ENCODE measurements around the gene GLCE.
"Not testable (repeated sequence)": the region's sequence is repeated elsewhere in the genome, so short reads cannot be mapped to it uniquely, and the experiment has no call there.

The GLCE gene

DNA sequence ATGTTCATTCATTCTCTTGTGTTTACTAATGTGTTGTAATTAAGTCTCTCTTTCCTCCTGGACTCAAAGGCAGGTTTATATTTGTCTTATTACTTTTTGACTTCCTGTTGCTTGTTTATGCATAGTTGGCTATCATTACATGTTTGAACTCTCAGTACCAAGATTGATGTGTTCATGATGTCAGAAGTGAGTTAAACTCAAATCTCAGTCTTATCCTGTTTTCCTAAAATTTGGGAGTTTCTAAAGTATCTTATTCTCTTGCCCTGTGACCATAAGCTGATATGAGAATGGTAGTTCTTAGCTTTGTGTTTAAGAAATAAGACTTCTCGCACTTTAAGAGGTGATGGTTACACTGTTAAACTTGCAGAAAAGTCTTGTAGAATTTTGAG is 5.2 kb downstream of the GLCE start:
- no peaks in the 10 kb centered on the region for H3F3A ChIP-seq (ENCODE audit: insufficient read depth, low read length)
- H4K20me1 ChIP-seq (ENCODE audit: insufficient read depth, low read length), result no peaks in the 10 kb centered on the region
- H3K9me3 ChIP-seq (ENCODE audit: low read length), result no peaks in the 10 kb centered on the region
- H3K9ac ChIP-seq (ENCODE audit: low read length), result no peak overlapping the region
- no peak overlapping the region for H3K27ac ChIP-seq (ENCODE audit: low read depth, low read length, poor library complexity, severe bottlenecking)
- no peaks in the 10 kb centered on the region for H3K79me2 ChIP-seq (ENCODE audit: insufficient read depth, low read length)
- H3K27me3 ChIP-seq (ENCODE audit: insufficient read depth, low read length), result no peaks in the 10 kb centered on the region; the same call in 1 of the 2 replicates
- no peak for TF ChIP-seq EZH2 (IDR thresholded peaks at IDR 0.05; ENCODE audit: borderline replicate concordance, low read length)
- TF ChIP-seq, protein P1, sequence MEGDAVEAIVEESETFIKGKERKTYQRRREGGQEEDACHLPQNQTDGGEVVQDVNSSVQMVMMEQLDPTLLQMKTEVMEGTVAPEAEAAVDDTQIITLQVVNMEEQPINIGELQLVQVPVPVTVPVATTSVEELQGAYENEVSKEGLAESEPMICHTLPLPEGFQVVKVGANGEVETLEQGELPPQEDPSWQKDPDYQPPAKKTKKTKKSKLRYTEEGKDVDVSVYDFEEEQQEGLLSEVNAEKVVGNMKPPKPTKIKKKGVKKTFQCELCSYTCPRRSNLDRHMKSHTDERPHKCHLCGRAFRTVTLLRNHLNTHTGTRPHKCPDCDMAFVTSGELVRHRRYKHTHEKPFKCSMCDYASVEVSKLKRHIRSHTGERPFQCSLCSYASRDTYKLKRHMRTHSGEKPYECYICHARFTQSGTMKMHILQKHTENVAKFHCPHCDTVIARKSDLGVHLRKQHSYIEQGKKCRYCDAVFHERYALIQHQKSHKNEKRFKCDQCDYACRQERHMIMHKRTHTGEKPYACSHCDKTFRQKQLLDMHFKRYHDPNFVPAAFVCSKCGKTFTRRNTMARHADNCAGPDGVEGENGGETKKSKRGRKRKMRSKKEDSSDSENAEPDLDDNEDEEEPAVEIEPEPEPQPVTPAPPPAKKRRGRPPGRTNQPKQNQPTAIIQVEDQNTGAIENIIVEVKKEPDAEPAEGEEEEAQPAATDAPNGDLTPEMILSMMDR (IDR thresholded peaks at IDR 0.05; ENCODE audit: low read length), result no peak
- H3K36me3 ChIP-seq (ENCODE audit: insufficient read depth, low read length), result no peaks in the 10 kb centered on the region
- no peak overlapping the region for H2AFZ ChIP-seq (ENCODE audit: low read length)
- H3K9me2 ChIP-seq (ENCODE audit: low read depth, low read length), result no peaks in the 10 kb centered on the region
- no peak overlapping the region for H3K4me3 ChIP-seq (ENCODE audit: low read depth, low read length, poor library complexity, severe bottlenecking)
- peaks cover 8% of the 10 kb centered on the region for H3K4me1 ChIP-seq (ENCODE audit: insufficient read depth, low read length, severe bottlenecking)
- no peak overlapping the region for H3K4me2 ChIP-seq (ENCODE audit: low read length)

- Histone ChIP-seq H4K20me1 (ENCODE audit: insufficient read depth, low read length) (no peaks in the 10 kb centered on the region), H3K4me3 (ENCODE audit: low read depth, low read length, poor library complexity, severe bottlenecking) (no peak overlapping the region), H3K27me3 (ENCODE audit: insufficient read depth, low read length) (no peaks in the 10 kb centered on the region), H3K4me2 (ENCODE audit: low read length) (no peak overlapping the region), H3K9me3 (ENCODE audit: low read length) (no peaks in the 10 kb centered on the region), H3K9me2 (ENCODE audit: low read depth, low read length) (no peaks in the 10 kb centered on the region), H2AFZ (ENCODE audit: low read length) (no peak overlapping the region), H3K9ac (ENCODE audit: low read length) (no peak overlapping the region), H3K4me1 (ENCODE audit: insufficient read depth, low read length, severe bottlenecking) (no peaks in the 10 kb centered on the region), H3K79me2 (ENCODE audit: insufficient read depth, low read length) (no peaks in the 10 kb centered on the region), H3F3A (ENCODE audit: insufficient read depth, low read length) (no peaks in the 10 kb centered on the region), H3K36me3 (ENCODE audit: insufficient read depth, low read length) (no peaks in the 10 kb centered on the region), H3K27ac (ENCODE audit: low read depth, low read length, poor library complexity, severe bottlenecking) (no peak overlapping the region)
- no peak for TF ChIP-seq EZH2 (IDR thresholded peaks at IDR 0.05; ENCODE audit: borderline replicate concordance, low read length)
- TF ChIP-seq, protein P1 (IDR thresholded peaks at IDR 0.05; ENCODE audit: low read length), result no peak
Observed at GRCh38 chr15:69167218-69167846, 6.9 kb downstream of the GLCE start.

GRCh38 chr15:69168361-69168760 is 7.9 kb downstream of the GLCE start:
- H3K9me2 ChIP-seq (ENCODE audit: low read depth, low read length); H3K36me3 ChIP-seq (ENCODE audit: insufficient read depth, low read length); H3K9ac ChIP-seq (ENCODE audit: low read length); H2AFZ ChIP-seq (ENCODE audit: low read length); H3K27me3 ChIP-seq (ENCODE audit: insufficient read depth, low read length); H3K4me1 ChIP-seq (ENCODE audit: insufficient read depth, low read length, severe bottlenecking); H4K20me1 ChIP-seq (ENCODE audit: insufficient read depth, low read length); H3K27ac ChIP-seq (ENCODE audit: low read depth, low read length, poor library complexity, severe bottlenecking); H3K4me2 ChIP-seq (ENCODE audit: low read length); H3F3A ChIP-seq (ENCODE audit: insufficient read depth, low read length); H3K9me3 ChIP-seq (ENCODE audit: low read length); H3K4me3 ChIP-seq (ENCODE audit: low read depth, low read length, poor library complexity, severe bottlenecking); H3K79me2 ChIP-seq (ENCODE audit: insufficient read depth, low read length): not testable (repeated sequence)

DNA sequence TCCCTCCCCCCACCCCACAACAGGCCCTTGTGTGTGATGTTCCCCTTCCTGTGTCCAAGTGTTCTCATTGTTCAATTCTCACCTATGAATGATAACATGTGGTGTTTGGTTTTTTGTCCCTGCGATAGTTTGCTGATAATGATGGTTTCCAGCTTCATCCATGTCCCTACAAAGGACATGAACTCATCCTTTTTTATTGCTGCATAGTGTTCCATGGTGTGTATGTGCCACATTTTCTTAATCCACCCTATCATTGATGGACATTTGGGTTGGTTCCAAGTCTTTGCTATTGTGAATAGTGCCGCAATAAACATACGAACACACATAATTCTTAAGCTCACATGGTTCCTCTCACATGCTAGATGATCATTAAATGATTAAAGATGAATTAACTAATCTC is 9.1 kb downstream of the GLCE start:
- H2AFZ ChIP-seq (ENCODE audit: low read length); H3K79me2 ChIP-seq (ENCODE audit: insufficient read depth, low read length); H3K9me2 ChIP-seq (ENCODE audit: low read depth, low read length); H3K4me1 ChIP-seq (ENCODE audit: insufficient read depth, low read length, severe bottlenecking); H3K27me3 ChIP-seq (ENCODE audit: insufficient read depth, low read length); H3K36me3 ChIP-seq (ENCODE audit: insufficient read depth, low read length); H3F3A ChIP-seq (ENCODE audit: insufficient read depth, low read length); H3K9ac ChIP-seq (ENCODE audit: low read length); H3K9me3 ChIP-seq (ENCODE audit: low read length); H4K20me1 ChIP-seq (ENCODE audit: insufficient read depth, low read length); H3K4me3 ChIP-seq (ENCODE audit: low read depth, low read length, poor library complexity, severe bottlenecking); H3K4me2 ChIP-seq (ENCODE audit: low read length); H3K27ac ChIP-seq (ENCODE audit: low read depth, low read length, poor library complexity, severe bottlenecking): not testable (repeated sequence)
